Muscle of back (tissue), 11 donors: Measurements from ENCODE around the gene ANAPC1. TPM values are rescaled to one million over a fixed set of nuclear protein-coding genes. Genes with fewer than 3 reads are reported as not detected.
A peak's percentile ranks its signal among the peaks of the same experiment; 100 is the strongest.
"Not testable (repeated sequence)": the region's sequence is repeated elsewhere in the genome, so short reads cannot be mapped to it uniquely, and the experiment has no call there.

Source experiments
- DNase-seq, 3 donors: peaks; one replicate each; pipeline versions ENCODE4 v3.0.0 to v3.0.0-alpha.2; 2013
- polyA plus RNA-seq, 10 donors: library from polyadenylated mRNA; unstranded; fragments of 120-200 nt; gene quantifications; one replicate each; pipeline ENCODE4 v1.2.1, GENCODE V29; 2013; ENCODE audit not compliant: insufficient read length in 10 of 10

The ANAPC1 gene
- polyA plus RNA-seq, 10 donors: 13.6 to 23.6 (median 19.8) TPM

DNA sequence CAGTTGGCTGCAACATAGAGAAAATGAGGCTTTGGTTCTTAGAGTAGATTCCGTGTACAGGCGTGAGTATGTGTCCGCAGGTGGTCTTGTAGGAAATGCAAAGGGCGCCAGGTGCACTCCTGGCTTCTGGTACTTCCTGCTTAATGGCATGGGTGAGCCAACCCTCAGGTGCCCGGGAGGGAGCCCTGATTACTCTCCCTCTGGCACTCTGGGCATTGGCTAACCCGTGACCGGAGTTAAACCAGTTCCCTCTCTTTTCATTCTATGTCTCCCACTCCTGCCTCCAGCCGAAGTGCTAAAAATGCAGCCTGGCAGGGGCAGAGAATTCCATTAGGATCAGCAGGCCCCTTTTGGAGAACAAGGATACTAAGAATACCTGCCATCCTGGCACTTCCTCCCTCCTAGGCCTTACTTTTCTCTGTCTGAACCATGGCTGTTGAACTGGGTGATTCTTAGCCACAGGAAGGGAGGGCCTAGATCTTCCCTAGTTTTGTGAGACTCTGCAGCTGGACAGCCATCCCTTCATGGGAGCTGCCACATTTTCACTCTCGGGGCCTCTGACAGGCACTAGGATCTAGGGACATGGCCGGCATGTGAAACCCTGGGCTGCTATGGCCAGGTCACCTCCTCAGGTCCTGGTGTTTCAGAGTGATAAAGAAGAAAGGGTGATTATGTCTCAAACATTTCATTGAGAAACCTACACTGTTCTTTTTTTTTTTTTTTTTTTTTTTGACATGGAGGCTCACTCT lies 20.9 kb upstream of the ANAPC1 start:
- DNase-seq: no peak

DNA sequence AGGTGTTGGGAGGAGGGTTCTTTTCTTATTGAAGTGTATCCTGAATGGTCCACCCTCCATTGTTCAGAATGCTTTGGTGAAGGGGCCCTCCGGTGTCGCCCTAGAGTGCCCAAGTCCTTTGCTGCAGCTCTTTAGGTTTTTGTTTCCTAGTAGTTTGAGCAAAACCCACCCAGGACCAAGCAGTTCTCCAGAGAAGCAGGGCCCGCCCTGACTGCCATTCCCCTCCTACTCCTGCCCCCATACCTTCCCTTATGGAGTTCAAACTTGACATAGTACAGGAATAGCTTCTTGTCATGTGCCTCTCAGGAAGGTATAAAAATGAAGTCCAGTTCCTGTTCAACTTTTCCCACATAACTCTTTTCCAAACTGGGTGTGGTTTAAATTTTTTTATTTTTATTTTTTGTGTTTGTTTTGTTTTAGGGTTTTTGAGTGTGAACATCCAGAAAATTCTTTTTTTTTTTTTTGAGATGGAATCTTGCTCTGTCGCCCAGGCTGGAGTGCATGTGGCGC lies 20.0 kb upstream of the ANAPC1 start:
- DNase-seq: no peak

DNA sequence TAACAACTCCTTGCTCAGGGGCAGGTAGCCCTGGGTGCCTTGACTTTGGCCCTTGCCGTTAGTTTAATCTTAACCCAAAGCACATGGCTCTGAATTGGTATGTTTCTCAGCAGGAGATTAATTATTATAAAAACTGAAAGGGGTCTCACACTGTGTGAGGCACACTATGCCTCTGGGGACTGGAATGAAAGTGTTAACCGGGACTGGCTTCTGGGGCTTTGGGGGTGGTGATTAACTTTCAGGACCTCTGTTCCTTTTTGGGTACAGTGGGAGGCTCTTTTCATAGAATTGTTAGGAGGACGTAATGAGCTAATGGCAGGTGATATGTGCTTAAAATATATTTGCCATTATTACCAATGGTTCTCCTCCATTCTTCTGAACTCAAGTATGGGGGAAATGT lies 19.5 kb upstream of the ANAPC1 start:
- DNase-seq: no peak

DNA sequence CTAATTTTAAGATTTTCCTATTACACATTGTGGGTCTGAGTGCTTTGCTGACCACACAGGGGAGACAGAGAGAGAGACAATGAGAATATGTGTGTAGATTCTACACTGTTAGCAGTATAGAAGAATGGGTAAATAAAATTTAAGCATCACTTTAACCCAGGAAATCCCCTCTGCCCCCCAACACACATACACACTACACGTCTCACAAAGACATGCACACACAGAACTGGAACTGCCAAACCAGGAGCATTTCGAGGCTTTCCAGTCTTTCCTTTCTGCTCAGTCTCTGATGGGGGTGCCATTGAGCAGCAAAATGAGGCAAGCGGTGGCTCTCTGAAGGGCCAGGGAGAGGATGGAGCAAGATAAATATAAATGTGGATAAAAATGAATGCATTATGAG lies 16.9 kb upstream of the ANAPC1 start:
- peak in 1 of 3 donors; percentile 72 for DNase-seq

DNA sequence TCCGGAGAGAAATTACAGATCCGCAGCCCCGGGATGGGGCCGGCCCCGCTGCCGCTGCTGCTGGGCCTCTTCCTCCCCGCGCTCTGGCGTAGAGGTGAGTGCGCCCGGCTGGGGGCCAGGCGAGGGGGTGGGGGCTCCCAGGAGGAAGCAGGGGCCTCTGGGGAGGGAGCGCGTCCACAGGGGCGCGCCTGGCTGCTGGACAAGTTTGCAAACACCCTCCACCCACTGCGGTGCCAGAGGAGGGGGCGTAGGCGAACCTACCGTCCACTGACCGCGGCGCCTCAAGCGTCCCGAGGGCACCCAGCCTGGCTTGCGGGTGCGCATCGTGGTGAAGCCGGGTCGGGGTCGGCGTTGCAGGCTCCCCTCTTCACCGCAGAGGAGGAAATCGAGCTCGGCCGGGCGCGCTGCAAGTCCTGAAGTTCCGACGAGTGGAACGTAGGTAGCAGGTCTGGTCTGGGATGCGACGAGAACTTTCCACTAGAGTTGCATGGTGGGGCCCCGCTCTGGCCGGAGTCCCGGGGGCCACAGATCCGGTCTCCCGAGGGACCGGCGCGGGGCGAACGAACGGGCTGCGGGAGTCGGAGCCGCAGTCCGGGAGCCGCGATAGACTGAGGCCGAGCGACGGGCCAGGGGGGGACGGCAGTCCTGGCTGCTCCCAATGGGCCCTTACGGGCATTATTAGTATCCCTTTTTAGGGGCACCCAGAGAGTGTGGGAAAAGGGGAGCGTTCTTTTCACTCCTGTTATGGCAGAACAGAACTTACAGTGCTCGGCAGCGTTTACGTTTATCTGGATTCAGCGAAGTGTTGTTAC lies 14.9 kb upstream of the ANAPC1 start:
- peak in 1 of 3 donors; percentile 71 for DNase-seq

DNA sequence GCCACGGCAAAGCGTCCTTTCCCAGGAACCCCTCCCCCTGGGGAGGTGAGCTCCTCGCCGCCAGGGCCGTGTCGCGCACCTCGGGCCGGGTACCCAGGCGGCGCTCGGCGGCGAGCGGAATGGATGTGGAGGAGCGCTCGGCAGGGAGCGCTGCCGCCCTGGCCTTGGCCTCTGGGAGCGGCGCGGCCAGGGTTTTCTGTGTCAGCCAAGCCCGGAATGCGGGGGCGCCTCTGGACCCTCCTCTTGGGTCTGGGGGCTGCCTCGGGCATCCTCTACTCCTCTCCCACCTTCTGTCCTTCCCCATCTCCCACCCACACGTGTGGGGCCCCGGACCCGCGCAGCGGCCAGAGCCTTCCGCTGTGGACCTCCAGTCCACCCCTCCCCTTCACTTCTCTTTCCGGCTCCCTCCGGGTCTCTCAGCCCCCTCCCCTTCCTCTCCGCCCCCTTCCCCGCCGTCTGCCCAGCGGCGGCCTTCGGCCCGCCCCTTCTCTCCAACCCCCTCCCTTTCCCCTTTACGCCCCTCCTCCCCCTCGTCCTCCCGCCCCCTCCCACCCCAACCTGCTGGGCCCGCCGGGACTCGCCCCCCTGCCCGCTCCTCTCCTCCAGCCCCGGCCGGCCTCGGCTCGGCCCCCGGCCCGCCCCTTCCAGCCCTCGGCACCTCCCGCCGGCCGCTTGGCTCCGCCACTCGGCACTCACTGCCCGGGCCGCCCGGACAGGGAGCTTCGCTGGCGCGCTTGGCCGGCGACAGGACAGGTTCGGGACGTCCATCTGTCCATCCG lies 14.1 kb upstream of the ANAPC1 start, which contains the start of gene MERTK:
TSS of gene MERTK (plus strand) at position 684 of the 779 bp plus-strand sequence. CDS start 129 bp downstream, outside the sequence.
- DNase-seq: peak; percentile 68 to 96 (median 92)

DNA sequence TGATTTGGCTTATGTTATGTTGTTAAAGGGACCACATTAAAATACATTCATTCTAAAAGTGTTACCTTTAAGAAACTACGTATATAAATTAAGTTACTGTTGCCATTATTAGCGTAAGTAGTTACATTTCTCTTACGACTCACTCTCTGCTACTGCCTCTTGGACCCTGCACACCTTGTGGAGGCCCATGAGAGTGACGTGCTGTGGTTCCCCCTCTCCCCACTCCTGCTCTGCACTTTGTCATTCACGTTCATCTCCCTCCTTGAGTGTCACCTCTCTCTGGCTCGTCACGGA lies 13.6 kb upstream of the ANAPC1 start:
- no peak for DNase-seq

DNA sequence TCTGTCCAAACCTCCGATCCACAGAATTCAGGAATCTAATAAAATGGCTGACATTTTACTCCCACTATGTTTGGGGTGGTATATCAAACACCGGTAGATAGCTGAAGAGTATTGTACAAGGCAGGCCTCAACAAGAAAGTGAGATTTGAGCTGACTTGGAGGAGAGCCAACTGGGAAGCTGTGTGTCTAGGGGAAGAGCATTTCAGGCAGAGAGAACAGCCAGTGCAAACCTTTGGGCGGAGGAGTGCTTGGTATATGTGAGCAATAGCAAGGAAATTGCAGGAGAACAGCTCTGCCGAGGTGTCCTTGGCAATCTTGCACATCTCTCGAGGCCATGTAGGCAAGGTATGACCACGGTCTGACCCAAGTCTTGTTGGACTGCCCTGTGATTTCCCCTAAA lies 12.6 kb upstream of the ANAPC1 start:
- no peak for DNase-seq

DNA sequence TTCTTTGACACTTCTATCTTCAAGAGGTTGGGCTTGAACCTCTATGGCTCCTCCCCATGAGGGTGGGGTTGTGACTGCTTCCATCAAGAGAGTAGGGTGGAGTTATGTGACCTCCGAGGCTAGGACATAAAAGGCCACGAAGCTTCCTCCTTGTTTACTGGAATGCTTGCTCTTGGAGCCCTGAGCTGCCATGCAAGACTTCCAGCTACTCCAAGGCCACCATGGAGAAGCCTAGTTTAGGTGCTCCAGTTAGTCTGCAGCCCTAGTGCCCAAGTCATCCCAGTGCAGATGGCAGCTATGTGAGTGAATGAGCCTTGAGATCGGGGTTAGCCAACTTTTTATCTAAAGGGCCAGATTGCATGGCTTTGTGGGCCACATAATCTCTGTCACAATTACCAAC lies 12.0 kb upstream of the ANAPC1 start:
- no peak for DNase-seq

DNA sequence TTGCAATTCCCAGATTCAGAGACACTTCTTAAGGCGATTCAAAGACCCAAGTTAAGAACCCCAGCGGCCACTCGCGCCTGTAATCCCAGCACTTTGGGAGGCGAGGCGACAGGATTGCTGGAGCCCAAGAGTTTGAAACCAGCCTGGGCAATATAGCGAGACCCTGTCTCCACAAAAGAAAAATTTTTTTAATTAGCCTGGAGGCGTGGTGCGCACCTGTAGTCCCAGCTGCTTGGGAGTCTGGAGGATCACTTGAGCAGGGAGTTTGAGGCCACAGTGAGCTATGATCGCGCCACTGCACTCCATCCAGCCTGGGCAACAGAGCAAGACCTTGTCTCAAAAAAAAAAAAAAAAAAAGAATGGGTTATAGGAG lies 585 bp upstream of the ANAPC1 start:
- DNase-seq: no peak

DNA sequence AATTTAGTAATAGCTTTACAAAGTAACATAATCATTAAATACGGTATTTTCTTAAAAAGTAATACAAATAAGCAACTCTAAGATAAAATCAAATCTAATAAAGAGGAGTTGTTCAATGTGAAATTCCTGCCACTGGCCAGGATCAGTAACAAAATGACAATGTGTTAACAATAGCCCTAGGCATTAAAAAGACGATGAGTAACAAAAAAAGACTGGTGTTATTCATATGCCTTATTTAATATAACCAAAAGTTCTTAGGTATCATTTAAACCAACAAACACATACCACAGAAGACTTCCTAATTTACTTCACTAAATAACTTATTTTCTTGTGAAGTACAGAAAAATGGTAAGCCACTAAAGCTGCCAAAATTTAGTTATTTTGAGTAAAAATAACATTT lies 11.2 kb downstream of the ANAPC1 start:
- DNase-seq: not testable (repeated sequence)

DNA sequence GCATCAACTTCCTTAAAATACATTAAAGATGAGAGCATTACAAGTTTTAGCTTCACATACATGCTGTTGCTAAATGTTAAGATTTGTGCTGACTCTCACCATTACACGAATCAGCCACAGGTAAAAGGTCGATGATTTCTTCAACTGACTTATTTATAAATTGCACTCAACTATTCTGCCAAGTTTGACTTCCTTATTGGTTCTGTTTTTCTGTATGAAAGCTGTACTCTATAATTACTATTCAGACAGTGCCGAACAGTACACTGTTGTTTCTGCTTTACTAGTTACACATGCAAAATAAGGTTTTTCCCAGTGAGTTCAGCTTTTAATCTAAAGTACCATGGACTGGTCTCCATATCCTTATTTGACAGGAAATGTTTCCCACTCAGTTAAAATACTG lies 18.9 kb downstream of the ANAPC1 start:
- not testable (repeated sequence) for DNase-seq

DNA sequence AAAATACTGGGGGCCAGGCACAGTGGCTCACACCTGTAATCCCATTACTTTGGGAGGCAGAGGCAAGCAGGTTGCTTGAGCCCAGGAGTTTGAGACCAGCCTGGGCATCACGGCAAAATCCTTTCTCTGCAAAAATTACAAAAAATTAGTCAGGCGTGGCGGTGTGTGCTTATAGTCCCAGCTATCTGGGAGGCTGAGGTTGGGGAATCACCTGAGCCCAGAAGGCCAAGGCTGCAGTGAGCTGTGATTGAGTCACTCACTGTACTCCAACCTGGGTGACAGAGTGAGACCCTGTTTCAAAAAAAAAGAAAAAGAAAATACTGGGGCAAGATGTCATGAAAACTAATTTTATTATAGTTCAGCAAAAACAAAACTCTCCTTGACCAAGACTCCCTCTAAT lies 24.0 kb downstream of the ANAPC1 start:
- DNase-seq: not testable (repeated sequence)

DNA sequence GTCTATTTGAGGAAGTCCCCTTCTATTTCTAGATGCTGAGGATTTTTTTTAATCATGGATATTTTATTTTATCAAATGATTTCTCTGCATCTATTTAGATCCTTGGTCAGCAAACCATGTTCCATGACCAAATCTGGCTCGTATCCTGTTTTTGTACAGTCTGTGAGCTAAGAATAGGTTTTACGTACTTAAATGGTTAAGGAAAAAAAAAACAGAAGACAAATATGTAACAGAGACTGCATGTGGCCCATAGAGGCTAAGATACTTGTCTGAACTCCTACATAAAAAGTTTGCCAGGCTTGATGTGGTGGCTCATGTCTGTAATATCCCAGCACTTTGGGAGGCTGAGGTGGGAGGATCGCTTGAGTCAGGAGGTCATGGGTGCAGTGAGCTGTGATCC lies 31.4 kb downstream of the ANAPC1 start:
- DNase-seq: not testable (repeated sequence)

DNA sequence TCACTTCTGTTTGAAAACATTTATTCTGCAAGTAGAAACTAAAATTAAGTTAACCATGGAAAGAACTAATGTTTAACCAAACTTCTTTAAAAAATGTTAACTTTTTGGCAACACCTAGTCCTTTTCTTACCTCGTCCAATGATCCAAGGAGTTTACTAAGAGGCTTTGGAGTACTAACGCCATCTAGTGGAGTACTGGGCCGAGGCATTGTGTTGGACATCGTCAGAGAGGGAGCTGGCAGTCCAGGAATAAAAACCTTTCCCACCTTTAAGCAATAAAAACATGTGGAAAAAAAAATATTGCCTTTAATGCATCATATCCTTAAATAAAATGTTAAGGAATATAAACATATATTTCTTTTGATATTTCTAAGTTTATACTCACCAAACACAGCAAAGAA lies 33.3 kb downstream of the ANAPC1 start:
- peak in 1 of 3 donors; percentile 5 for DNase-seq

DNA sequence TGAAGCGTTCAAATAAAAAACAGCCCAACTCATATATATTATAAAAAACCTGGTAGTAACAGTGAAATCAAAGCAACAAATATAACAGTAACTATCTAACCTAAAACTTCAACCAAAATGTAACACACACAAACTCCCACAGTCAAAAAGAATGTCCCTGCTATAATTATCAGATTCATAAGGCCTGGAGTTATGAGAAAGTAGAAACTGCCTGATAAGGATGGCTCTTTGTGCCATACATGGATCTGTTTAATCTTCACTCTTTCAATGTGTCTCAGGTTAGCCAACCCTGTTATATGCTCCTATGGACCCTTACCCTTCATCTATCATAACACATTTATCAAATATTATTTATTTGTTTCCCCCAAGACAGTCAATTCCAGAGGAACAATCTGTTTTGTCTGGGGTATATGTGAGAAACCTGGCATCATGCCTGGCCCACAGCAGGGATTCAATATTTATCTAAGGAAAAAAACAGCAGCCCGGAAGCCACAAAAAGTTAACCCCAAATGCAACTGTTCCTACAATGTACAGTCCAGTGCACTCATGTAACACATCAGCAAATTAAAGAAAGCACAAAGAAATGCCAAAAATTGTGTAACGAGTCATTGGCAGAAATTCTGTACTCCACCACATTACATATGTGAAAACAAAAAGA lies 44.2 kb downstream of the ANAPC1 start:
- DNase-seq: not testable (repeated sequence)

DNA sequence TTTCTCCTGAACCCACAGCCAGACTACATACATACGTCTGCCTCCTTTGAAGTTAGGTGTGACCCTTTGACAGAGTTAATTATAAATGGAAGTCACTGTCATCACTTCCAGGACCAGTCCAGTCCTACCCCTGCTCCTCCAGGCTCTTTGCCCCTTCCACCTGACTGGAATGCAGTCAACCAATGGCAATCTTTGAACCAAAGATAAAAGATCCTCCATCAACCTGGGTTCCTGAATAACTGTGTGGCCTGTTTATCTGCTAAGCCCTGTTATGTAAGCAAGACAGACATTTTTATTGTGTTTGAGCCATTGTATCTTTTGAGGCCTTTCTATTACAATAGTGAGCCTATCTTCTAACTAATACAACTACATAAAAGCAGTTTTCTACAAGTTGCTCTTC lies 45.0 kb downstream of the ANAPC1 start:
- DNase-seq: not testable (repeated sequence)

DNA sequence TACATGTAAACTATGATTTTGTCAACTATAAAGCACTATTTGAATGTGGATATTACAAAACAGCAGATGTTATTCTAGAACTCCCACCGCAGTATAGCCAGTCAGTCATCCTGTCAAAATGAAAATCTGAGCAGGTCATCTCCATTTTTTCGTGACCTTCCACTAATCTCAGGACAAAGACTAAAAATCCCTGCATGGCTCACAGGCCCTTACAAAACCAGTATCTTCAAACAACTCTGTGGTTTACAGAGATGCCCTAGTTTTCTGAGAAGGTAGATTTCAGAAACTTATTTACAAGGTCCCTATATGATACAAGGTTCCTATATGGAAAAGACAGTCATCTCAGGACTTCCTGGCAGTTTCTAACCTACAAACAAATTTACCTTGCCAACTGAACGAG lies 49.8 kb downstream of the ANAPC1 start:
- not testable (repeated sequence) for DNase-seq

DNA sequence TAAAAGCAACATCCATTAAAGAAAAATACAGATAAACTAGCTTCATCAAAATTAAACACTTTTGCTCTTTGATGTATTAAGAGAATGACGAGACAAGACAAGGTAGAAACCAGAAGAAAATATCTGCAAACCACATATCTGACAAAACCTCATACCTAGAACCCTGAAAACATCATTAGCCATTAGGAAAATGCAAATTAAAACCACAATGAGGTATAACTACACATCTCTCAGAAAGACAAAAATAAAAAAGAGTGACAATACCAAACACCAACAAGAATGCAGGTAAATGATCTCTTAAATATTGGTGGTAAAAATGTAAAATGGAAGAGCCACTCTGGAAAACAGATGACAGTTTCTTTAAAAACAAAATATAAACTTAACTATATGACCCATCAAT lies 53.5 kb downstream of the ANAPC1 start:
- not testable (repeated sequence) for DNase-seq

DNA sequence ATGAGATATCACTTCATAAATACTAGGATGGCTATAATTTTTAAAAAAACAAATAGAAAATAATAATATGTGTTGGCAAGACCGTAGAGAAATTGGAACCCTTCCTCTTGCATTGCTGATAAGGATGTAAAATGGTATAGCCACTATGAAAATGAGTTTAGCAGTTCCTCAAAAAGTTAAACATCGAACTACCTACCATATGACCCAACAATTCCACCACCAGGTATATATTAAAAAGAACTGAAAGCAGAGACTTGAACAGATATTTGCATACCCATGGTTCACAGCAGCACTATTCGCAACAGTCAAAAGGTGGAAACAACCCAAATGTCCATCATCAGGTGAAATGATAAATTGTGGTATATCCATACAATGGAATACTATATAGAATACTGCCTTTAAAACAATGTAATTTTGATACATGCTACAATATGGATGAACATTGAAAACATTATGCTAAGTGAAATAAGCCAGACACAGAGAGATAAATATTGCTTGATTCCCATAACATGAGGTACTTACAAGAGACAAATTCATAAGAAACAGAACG lies 55.7 kb downstream of the ANAPC1 start:
- not testable (repeated sequence) for DNase-seq

DNA sequence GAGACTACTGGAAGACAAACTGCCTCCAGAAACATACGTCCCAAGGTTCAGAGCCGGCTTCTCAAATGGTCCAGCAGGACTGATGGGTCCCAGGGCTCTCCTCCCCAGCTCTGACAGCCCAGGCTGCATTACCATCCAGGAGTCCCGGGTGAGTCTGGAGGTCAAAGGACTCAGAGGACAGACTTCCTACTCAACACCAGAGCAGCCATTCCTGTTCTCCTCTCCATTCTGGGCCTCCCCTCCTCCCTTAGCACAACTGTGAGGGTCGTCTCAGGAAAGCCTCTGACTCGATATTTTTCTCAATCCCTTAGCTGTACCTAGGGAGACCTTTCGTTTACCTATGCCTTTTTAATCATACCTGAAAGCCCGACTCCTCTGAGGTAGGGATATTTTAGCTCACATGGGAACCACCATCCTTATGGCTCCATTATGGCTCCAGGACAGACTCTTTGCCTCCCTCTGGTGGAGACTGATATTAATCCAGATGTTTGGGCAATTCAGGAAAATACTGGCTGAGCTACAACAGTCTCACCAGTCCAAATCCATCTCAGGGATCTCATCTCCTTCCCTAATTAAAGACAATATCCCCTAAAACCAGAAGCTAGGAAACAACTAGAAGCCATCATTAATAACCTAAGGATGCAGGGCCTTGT lies 70.9 kb downstream of the ANAPC1 start:
- not testable (repeated sequence) for DNase-seq
